T-helper 2 cell treated with Interferon-gamma antibody and Interleukin-4, amounts not matched to agents 100 ng/mL and 5 ng/mL, for 36 hours (primary cell): ENCODE results near the gene GDF7. TPM values are rescaled to one million over a fixed set of nuclear protein-coding genes. Genes with fewer than 3 reads are reported as not detected.

Source experiments
- intact Hi-C: fragments of 100-400 bp; cut with micrococcal nuclease; formaldehyde crosslinking; loops from one replicate; pipeline ENCODE4 v1.15.1; 2023
- total RNA-seq: library from RNA; stranded (reverse); gene quantifications from 2 replicates; pipeline ENCODE4 v1.2.3, GENCODE V29; 2022

GDF7 gene
- total RNA-seq, 1 donor from 2014 or later: 0.02 TPM

DNA sequence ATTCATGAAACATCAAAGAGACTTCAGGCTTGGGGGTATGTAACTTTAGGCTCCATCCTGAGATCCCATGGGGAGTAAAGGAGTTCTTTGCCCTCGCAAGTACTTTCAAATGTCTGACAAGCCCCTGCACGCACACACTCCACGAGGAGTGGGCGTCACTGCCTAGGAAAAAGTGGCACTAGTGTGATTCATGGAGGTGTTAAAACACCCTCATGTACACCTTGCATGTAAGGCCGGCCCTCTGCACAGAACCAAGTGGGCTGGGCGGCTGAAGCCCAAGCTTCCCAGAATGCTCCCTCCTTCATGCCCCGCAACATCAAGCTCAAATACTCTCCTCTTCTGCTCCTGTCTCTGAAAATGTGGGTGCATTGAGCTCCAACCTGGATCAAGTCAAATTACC is 23.9 kb upstream of the GDF7 start:
- intact Hi-C loops: no loop called here

DNA sequence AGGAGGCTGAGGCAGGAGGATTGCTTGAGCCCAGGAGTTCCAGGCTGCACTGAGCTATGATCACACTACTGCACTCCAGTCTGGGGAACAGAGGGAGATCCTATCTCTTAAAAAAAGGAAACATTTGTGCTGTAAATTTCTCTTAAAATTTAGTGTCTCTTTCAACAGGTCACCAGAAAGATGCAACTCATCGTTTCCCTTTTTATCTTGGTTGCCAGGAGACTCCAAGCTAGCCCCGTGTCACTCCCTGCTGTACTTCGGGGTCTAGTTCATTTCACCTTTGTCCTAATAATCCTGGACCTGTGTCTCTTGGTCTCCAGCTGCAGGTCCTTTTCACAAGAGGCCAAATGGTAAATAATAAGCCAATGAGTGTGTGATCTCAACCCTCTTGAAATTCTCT is 23.1 kb upstream of the GDF7 start:
- intact Hi-C loops: no loop called here

DNA sequence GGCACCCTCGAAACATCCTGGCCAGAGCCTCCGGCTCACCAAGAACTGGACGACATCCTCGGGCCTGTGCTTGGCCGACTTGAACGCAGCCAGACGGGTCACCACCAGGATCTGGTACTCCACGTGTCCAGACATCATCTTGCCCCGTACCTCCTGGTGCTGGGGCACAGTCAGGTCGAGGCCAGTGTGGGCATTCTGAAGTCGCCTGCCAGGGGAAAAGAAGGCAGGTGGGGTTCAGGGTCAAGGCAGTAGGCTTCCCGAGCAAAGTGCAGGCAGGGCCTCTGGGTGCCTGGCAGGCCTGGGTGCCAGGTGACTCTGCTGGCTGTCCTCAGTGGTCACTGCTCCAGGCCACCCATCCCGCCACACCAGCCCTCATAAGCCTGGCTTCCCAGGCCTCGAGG is 21.6 kb upstream of the GDF7 start:
- intact Hi-C loops: no loop called here

DNA sequence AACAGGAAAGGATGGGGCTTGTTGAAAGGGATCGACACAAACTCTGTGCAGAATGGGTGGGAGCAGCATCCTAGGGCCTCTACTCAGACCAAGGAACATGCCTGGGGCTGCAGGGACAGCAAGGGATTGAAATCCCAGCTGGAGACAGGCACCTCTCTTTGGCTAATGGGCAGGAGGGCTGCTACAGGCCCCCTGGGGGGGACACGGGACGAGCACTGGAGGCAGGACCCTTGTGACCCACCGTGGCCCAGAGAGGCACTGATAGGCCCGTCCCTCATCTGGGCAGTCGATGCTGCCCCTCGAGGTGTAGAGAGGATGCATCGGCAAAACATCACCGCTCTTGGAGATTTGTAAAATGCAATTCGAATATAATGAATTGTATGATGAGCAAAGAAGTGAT is 21.2 kb upstream of the GDF7 start:
- intact Hi-C loops: no loop called here

DNA sequence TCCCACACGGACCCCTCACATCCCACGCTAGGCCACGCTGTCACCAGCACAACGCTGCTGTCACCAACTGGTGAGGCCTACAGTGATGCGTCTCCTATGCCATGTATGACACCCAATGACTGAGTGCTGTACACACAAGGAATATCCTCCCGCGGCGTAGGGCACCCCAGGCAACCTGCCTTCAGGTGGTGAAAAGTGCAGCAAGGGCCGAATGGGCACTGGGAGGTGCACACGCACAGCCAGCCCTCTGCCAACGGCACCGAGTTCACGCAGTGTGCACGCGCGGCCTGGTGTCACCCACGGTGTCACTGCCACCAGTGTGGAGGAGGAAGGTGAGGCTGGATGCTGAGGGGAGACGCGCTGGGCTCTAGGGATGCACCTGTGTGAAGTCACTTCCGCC is 20.5 kb upstream of the GDF7 start:
- intact Hi-C loops: no loop called here

DNA sequence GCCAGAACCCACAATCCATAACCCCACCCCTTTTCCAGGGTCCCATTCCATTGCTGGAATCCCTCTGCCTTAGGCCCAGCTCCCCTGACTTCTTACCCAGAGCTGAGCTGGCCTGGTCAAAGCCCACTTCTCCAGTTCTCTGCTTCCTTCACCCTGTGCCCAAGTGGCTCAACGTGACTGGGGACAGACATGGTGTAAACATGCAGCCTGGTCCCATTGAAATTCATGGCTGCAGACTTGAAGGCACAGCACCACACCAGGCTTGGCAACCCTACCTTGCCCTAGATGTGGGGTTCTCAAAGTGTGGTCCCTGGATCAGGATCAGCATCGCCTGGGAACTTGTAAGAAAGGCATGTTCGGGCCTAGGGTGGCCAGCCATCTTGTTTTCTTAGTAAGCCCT is 19.7 kb upstream of the GDF7 start:
- intact Hi-C loops: no loop called here

DNA sequence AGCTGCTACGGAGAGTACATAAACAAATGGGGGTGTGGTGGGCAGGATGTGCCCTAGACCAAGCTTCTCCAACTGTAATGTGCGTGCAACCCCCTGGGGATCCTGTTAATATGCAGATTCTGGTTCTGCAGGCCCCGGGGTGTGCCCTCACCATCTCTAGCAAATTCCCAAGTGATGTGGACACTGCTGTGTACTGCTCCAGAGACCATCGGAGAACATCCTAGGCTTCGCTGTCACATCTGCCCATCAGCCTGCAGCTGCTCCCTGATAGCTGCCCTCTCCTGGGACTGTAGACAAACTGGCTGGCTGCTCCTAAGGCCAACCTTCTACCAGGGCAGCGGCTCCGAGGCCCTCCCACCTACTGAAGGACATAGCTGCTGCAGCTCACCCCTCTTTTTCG is 19.2 kb upstream of the GDF7 start:
- intact Hi-C loops: no loop called here

DNA sequence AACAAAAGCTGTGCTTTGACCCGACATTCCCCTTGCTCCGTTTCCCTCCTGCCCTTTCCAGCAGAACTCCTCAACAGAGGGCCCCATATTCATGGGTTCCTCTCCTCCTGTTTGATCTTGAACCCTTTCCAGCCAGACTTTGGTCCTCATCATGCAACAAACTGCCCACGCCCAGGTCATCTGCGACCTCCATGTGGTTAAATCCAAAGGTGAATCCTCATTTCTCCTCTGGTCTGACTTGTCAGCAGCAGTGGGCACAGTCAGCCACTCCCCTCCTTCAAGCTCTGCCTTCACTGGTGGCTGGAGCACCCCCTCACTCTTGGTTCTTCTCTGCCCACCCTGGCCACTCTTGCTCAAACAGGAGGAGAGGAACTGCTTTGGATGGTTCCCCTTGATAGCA is 18.7 kb upstream of the GDF7 start:
- intact Hi-C loops: no loop called here

DNA sequence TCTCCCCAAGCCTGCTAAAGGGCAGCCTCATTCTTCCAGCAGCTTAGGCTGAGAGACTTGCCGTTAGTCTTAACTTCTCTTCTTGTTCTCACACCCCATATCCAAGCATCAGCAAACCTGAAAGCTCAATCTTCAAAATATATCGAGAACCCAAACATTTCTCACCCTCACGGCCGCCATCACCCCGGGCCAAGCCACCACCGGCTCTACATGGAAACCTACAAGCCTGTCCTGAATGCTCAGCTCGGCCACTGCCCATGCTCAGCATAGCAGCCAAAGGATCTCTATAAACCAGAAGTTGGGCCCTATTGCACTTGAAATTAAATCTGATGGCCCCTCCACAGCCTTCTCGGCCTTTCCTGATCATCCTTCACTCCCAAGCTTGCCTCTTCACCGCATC is 18.1 kb upstream of the GDF7 start:
- intact Hi-C loops: no loop called here

DNA sequence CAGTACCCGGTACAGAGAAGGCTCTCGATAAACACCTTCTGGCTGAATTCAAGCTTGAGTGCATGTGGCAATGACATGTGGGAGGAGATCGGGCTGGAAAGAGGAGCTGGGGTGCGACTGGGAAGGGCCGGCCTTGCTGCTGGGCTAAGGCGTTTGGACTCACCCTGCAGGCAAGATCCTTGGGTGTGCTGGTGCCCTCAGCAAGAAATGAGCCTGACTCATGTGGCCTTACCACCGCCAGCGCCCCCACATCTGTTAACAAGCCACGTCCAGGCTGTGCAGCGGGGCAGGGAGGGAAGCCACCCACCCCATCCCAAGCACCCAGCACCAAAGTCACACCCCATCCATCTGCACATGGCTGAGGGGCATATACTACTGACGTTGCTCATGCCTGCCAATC is 17.4 kb upstream of the GDF7 start:
- intact Hi-C loops: no loop called here

DNA sequence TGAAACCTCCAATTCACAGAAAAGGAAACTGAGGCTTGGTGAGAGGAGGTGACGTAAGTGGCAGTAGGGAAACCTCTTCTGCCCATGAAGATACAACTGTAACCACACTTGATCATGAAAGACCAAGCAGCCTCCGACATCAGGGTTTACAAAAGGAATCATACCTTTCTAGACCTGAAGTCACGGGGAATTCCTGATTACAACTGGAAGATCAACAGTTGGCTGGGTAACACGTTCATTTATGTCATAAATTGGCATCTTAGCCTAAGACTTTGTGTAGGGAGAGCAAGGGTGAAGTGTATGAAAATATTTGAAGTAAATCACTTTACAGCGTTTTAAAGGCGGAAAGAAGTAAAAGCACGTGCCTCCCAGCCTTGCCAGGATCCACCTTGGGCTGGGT is 17.0 kb upstream of the GDF7 start:
- intact Hi-C loops: loop anchor here (2.0 to 10.0 kb wide), 3 partner anchors 172 to 749 kb away; partner anchors contain the start of genes LDAH and TTC32

DNA sequence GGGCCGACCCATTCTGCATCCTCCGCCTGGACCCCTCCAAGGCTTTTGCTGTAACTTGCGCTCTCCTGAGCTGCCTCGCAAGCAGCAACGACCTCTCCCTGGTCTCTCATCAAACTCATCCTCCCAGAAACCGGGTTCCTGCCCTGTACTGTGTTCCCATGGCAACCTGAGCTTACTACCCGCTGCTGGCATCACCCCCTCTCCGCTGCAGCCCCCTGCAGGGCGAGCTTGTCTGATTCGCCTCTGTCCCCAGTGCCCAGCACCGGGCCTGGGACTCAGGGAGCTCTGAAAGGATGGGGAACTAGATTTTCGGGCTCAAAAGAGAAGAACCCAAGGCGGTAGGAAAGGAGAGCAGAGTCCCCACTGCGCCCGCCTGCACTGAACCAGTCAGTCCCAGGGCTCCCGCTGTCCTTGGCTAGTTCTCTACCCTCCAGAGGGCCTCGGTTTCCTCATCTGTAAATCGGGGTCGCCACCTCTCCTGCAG is 16.5 kb upstream of the GDF7 start:
- intact Hi-C loops: loop anchor here (2.0 to 10.0 kb wide), 3 partner anchors 172 to 750 kb away; partner anchors contain the start of genes LDAH and TTC32

DNA sequence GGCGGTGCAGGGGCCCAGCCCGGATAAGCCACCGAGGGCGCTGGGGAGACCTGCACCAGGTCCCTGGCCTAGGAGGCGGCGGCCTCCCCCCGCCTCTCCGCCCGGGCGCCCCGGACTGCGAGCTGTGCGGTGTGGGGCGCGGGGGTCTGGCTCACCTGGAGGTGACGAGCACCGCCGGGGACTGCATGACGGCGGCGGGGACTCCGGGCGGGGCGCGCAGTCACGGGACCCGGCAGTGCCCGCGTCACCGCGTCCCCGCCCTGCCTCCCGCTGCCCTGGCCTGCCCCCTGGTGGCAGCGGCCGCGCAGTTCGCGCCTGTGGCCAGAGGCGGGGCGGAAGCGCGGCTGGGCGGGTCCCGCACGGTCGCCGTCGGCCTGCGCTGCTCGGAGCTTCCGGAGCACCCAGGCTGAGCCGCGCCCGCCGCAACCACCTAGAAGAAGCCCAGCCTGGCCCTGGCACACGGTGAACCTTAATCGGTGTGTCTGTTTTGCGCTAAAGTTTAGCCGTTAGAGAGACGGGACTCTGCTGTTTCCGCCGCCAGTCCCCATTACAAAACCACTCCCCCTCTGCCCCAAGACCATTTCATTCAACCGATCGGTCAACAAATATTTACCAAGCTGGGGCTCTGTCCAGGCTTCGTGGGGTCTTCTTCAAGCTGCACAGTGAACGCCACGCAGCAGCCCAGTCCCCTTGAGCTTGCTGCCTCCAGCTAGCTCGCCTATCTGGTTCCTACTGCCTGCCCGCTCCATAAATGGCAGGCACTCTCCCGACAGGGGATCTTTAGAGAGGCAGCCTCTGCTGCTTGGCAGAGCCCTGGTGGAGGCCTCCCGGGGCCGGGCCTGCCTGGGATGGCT is 15.8 kb upstream of the GDF7 start, which contains the start of gene HS1BP3:
TSS of gene HS1BP3 (minus strand) at position 222 of the 854 bp plus-strand sequence. CDS start at position 187, 35 bp downstream.
- intact Hi-C loops: loop anchor here (1.0 to 10.0 kb wide), 9 partner anchors 15 to 1303 kb away; partner anchors contain the start of genes LAPTM4A, LDAH, PUM2 and RHOB

DNA sequence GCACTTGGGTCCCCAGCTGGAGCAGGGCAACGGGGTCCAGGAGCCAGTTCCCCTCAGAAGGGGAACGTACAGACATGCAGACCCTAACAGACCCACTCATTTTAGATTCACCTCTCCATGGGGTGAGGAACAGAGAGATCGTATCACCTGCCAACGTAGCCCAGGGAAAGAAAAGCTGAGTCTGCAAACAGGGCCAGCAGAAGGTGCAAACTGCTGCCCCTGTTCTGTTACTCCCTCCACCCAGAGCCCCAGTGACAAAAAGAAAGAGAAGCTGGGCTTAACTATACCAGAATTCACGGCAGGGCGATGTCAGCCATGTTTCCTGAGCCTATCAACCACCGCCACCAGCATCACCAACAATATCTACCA is 15.2 kb upstream of the GDF7 start:
- intact Hi-C loops: loop anchor here (1.0 to 10.0 kb wide), 9 partner anchors 15 to 1303 kb away; partner anchors contain the start of genes LAPTM4A, LDAH, PUM2 and RHOB

DNA sequence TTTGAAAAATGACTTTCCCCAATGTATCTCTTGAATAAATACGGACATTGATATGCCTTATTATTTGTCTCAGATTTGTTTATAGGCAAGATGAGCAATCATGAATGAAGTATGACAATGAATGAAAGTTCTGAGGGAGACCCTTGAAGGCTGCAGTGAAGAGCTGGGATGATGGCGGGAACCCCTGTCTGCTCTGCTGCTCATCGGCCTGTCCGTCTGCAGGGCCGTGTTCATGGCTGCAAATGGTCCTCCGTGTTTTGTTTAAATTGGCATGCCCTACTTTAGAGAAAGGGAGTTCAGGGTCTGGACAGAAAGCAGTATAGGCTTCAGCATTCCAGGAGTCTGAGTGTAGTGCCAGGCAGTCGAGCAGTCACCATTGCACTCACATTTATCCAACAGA is 14.8 kb upstream of the GDF7 start:
- intact Hi-C loops: loop anchor here (5.0 to 10.0 kb wide), 2 partner anchors 170 to 407 kb away; partner anchors contain the start of gene LDAH

DNA sequence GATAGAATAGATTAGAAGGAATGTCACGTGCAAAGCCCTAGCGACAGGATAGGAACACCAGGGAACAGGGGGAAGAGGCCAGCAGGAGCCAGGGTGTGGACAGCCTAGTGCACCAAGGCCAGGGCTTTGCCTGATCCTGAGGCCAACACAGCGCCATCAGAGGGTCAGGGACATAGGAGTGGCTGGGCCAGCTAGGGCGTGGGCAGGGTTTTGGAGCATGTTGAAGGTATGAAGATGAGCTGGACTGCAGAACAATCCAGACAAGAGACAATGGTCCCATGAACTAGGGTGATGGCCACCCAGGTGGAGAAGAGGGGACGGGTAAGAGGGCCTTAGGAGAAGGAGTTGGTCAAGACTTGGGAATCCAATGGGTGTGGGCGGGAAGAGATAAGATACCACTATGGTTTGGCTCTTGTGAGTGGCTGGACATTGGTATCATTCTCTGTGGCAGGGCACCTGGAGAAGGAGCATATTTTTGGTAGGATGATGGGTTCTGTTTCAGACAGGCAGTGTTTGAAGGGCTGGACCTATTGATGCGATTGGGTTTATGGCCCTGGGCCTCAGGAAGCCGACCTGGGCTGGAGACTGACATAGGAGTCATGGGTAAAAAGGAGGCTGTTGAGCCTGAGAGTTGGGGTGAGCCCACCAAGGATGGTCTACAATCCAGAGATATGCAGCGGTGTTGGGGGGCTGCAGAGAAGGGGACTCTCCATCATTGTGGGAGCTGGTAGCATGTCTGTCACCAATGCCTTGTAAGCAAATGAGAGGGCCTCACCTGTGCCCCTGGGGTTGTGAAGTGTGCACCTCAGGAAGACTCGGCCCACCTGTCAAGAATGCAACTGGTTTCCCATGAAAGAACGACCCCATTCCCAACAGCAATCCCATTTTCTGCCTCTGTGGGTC is 14.0 kb upstream of the GDF7 start:
- intact Hi-C loops: loop anchor here (5.0 to 10.0 kb wide), 2 partner anchors 169 to 408 kb away; partner anchors contain the start of gene LDAH

DNA sequence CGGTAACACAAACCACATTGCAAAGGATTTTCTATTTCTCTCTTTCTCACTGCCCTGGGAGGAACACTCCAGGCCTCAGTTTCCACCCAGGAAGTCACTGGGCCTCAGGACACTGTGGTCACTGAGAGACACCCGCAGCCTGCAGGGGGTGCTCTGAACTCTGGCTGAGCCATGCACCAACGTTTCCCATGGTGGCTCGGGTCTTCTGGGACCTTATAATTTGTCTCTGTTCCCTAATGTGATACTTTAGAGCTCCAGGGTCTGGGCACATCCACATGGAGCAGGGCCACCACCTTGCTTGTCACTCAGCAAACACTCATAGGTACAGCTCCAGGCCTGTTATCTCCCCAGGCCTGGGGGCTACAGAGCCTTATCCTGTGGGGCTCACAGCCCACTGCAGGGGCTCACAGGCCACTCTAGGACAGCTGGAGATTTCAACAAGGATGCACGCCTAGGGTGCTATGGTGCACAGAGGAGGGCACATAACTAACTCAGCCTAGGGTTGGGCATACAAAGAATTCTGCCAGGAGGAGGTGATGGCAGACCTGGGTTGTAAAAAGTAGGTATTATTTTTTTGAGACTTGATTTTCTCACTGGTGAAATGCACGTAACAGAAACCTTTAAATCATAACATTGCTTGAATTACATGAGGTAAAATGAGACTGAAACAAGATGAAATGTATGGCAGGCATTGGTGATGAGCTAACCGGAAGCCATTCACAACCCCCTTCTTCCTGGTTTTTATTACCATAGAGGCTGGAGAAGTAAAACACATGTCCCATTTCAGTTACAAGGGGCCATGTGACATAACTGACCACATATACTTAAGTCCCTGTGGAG is 13.0 kb upstream of the GDF7 start:
- intact Hi-C loops: loop anchor here (5.0 to 10.0 kb wide), 2 partner anchors 168 to 409 kb away; partner anchors contain the start of gene LDAH

DNA sequence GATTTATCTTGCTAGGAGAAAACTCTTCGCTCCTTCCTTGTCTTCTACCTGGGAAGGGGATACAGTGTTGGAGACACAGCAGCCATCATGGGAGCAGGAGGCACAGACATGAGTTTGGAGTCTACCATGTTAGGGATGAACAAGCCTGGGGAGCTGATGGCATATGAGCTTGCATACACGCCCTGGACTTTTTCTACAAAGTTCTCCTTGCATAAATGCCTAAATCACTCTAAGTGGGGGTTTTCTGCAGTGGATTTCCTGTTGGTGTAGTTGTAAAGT is 12.5 kb upstream of the GDF7 start:
- intact Hi-C loops: loop anchor here (5.0 to 10.0 kb wide), 2 partner anchors 168 to 410 kb away; partner anchors contain the start of gene LDAH

DNA sequence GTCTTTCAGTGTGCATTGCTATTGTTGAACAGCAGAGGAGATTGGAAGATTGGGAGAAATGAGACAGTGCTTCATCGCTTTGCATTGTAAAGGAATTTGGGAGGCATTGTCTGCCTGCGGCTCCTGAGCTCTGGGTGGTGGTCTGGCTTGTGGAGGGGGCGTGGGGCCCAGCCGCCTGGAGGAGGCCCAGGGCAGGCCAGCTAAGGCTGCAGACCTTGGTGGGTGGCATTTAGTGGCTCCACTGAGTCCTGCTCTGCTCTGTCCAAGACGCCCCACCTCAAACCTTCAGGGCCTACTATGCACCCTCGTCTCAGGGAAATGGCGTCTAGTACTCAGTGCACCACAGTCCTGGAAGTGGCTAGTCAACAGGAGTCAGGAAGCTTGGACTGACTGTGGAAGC is 10.4 kb upstream of the GDF7 start:
- intact Hi-C loops: loop anchor here (10.0 kb wide), 1 partner anchor 412 kb away; no protein-coding TSS in a partner anchor

DNA sequence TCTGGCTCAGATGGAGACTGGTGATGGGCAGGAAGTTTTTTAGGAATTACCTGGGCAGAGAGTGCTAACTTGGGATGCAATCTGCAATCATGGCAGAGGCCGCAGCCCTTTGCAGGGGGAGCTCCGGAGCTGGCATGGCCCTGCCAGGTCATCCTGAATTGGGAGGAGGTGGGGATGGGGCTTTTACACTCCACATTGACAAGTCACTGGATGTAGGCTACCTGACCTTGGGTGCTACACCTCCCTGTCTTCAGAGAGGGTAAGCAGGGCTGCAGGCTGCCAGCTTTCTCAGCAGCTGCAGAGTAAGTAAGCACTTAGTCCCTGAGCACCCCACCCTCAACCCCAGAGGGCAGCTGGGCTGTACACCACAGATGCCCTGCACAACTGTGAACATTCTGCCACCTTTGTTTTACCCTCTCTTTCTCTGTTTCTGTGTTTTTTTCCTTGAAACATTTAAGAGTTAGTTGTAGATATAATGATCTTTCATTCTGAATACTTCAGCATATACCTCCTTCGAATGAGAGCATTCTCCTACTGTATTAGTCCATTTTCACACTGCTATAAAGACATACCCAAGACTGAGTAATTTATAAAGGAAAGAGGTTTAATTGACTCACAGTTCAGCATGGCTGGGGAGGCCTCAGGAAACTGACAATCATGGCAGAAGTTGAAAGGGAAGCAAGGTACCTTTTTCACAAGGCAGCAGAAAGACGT is 9.3 kb upstream of the GDF7 start:
- intact Hi-C loops: loop anchor here (10.0 kb wide), 1 partner anchor 413 kb away; no protein-coding TSS in a partner anchor
